Stimulated activated CD8-positive, alpha-beta memory T cell treated with anti-CD3 and anti-CD28 coated beads, Interleukin-15, amount 100 ng/mL, for 4 hours (primary cell): ENCODE data around the gene FDCSP.
"Not testable (repeated sequence)": the region's sequence is repeated elsewhere in the genome, so short reads cannot be mapped to it uniquely, and the experiment has no call there.

Experiments used
- DNase-seq, 2 donors: peaks; one replicate each; pipeline ENCODE4 v3.0.0-alpha.2; 2020; ENCODE audit warnings: low read depth in 2 of 2

FDCSP gene

GRCh38 chr4:70225824-70226223 lies at the start of gene FDCSP:
Gene FDCSP (plus strand): TSS chr4:70226124. CDS start chr4:70231195, 5,071 bp downstream.
- no peak for DNase-seq

GRCh38 chr4:70177090-70177489 lies 48.8 kb upstream of the FDCSP start:
- no peak for DNase-seq

DNA sequence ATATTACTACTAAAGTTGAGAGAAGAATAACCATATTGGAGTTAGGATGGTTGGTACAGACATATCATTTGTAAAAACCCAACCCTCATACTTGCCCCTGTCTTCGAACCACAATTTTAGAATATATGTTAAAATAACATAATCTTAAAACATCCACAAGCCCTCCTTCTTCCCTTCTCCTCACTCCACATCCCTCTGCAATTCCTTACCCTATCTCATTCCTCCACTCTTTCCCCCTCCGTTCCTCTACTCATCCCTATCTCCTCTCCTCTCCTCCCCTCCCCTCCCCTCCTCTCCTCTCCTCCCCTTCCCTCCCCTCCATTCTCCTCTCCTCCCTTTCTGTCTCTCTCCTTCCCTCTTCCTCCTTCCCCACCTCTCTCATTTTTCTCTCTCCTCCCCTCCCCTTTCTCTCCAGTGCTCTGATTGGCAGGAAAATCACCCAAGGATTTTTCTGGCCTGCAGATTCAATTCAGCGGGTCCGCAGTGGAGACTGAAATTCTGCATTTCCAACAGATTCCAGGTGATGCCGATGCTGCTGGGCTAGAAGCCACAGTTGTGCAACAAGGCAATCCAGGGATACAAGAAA lies 47.8 kb upstream of the FDCSP start:
- no peak for DNase-seq

DNA sequence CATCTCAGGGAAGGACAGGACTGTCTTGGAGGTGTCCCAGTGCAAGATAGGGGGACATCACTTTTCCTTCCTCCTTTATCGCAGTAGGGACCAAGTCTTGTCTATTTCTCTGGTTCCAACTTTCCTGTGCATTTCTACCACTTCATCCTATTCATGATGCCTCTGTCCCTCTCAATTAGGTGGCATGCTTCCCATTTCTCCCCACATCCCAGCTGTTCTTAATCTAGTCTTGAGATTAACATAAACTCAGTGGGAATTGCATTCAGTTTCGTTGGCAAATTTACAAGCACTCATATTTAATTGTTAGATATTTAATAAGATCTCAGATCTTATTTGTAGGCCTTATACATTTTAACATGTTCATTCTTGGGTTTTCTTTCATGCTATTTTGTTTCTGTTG lies 46.1 kb upstream of the FDCSP start:
- DNase-seq = no peak

GRCh38 chr4:70181864-70182263 lies 44.1 kb upstream of the FDCSP start:
- DNase-seq = no peak

DNA sequence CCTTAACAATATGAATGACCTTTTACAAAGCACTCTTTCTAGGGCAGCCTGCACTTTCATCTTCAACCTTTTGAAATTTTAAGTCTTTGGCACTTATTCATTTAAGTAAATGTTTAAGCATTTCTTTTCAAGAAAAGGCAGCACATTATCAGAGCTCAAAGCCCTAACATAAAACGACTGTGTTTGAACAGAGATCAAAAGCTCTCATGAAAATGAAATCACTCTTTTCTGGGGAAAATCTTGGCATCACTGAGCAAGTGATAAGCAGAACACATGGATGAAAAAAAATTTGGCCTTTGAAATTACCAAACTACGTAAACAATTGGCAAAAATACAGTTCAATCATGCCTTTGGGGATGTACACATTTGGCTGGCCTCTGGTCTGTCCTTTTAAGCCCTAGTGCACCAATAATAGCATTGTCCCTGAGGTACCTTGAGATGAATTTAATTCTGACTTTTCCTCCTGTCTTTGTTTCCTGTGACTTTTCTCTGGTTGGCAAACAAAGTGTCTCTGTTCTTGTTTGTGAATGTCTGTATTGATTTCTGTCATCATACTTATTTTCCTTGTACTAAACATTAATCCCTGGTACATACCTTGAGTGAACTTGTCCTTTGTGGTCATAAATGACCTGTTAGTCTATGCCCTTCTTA lies 43.3 kb upstream of the FDCSP start:
- DNase-seq = no peak

GRCh38 chr4:70183168-70183939 lies 42.6 kb upstream of the FDCSP start:
- DNase-seq = no peak

DNA sequence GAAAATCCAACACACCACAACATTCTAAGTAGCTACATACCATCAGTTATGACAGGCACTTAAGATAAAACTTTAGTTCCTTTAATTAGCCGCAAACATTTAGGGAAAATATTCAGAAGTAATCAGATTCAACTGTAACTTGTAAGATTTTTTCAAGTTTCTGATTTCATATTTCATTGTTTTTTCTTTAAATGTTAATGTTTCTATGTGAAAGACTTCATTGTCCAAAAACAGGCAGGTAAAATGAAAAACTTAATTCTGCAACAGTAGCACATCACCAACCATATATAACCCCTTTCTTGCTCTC lies 42.0 kb upstream of the FDCSP start:
- DNase-seq = no peak

DNA sequence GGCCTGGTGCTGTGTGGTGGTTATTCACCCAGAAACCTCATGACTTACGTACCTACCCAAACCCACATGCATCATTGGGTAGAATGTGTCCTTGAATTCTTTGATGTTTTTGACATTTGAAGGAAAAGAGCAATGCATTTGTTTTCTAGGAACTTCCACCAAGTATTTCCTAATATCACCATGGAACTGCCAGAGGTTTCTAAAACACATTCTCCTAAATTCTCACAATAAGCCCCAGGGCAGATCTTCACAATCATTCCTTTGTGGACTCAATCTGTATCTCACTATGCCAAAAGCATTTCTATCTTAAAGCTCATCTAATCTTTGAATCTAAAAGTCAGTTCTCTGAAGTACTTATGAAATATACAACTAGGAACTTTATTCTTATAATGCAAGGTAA lies 38.7 kb upstream of the FDCSP start:
- no peak for DNase-seq

DNA sequence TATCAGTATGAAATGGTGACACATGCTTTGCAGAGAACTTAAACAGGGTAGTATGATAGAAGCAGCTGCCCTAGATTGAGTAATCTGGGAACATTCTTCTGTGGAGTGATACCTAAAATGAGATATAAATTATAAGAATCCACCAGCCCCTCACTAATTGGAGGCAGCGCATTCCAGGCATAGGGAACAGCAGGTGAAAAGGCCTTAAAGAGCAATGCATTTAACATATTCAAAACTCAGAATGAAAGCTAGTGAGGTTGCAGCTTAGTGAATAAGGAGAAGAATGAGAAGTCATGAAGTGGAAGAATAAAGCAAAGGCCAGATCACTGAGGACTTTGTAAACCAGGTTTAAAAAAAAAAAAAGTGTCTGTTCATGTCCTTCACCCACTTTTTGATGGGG lies 35.3 kb upstream of the FDCSP start:
- no peak for DNase-seq

DNA sequence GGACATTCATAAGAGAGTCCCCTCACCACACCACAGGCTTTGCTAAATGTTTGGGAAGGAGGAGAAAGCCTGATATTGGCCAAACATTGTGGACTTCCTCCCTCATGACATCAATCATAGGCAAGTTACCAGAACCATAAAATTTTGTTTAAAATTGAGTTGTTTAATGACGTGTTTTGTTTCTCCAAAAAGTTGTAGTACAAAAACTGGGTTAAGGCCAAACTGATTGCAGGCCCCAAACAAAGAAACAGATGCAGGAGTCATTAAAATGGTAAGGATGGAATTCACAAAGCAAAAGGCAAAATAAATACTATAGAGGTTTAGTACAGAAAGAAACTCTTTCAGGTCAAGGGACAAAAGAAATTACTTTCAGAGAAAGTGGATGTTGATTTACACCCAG lies 34.3 kb upstream of the FDCSP start:
- no peak for DNase-seq

GRCh38 chr4:70192895-70193294 lies 33.0 kb upstream of the FDCSP start:
- no peak for DNase-seq

DNA sequence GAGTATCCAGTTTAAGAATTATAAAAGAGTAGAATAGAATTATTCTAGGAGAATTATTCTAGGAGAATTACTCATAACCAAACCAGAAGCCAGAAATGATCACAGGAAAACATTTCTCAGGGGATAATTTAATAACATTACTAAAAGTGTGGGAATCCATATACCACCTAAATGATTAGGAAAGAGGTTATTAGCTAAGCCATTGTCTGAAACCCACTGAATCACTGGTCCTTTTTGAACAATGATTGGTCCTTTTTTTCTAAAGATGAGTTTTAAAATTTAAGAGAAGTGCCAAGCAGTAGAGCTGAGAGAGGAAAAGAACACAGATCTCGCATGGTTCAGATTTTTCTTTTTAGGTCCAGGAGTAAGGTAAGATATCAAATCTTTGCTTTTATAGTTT lies 30.5 kb upstream of the FDCSP start, which contains the start of gene ODAM:
ODAM (plus strand) TSS at position 301 of the 400 bp plus-strand sequence. CDS start 819 bp downstream, outside the sequence.
- DNase-seq = no peak

GRCh38 chr4:70196857-70197256 lies 29.1 kb upstream of the FDCSP start:
- no peak for DNase-seq

GRCh38 chr4:70197842-70198241 lies 28.1 kb upstream of the FDCSP start:
- no peak for DNase-seq

GRCh38 chr4:70203601-70204000 lies 22.3 kb upstream of the FDCSP start:
- DNase-seq = no peak

DNA sequence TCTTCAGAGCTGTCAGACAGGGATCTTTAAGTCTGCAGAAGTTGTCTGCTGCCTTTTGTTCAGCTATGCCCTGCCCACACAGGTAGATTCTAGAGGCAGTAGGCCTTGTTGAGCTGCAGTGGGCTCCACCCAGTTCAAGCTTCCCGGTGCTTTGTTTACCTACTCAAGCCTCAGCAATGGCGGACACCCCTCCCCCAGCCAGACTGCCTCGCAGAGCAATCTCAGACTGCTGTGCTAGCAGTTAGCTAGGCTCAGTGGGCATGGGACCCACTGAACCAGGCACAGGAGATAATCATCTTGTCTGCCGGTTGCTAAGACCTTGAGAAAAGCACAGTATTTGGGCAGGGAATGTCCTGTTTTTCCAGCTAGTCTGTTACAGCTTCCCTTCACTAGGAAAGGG lies 13.2 kb upstream of the FDCSP start:
- DNase-seq = not testable (repeated sequence)

DNA sequence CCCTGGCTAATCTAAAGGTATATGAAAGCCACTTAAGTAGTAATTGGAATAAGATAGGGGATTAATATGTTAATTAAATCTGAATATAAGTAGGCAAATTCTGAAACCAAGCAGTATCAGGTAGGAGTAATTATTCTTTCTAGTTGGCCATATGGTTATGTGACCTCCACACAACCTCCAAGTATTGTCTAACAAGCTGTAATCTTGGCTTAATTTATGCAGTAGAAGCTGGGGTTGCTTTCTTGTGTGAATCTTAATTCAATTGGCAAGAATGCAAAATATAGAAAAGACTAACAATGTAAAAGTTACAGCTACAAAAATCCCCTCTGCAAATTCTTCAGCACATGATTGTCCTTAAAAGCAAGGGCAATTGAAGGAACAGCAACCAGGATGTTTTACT lies 9.8 kb upstream of the FDCSP start:
- DNase-seq = not testable (repeated sequence)

DNA sequence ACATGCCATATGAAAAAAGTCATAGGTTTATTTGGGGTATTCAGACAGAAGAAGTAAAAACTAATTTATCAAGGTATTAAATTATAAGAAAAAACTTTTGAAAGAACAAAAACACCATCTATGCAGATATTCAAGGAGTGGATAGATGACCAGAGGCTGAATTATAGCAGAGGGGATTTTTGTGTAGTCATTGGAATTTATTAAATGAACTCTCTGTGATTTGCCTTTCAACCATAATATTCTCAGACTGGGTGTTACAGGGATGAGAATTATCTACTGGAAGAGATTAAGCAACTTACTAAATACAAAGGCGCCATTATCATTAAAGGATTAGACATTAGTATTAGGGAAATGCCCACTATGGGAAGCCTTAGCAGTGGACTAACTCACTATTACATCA lies 9.4 kb upstream of the FDCSP start:
- not testable (repeated sequence) for DNase-seq

DNA sequence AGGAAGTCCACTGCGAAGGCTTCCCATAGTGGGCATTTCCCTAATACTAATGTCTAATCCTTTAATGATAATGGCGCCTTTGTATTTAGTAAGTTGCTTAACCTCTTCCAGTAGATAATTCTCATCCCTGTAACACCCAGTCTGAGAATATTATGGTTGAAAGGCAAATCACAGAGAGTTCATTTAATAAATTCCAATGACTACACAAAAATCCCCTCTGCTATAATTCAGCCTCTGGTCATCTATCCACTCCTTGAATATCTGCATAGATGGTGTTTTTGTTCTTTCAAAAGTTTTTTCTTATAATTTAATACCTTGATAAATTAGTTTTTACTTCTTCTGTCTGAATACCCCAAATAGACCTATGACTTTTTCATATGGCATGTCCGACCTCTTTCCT lies 4.5 kb upstream of the FDCSP start:
- DNase-seq = not testable (repeated sequence)

DNA sequence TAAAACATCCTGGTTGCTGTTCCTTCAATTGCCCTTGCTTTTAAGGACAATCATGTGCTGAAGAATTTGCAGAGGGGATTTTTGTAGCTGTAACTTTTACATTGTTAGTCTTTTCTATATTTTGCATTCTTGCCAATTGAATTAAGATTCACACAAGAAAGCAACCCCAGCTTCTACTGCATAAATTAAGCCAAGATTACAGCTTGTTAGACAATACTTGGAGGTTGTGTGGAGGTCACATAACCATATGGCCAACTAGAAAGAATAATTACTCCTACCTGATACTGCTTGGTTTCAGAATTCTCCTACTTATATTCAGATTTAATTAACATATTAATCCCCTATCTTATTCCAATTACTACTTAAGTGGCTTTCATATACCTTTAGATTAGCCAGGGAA lies 4.1 kb upstream of the FDCSP start:
- DNase-seq = not testable (repeated sequence)

GRCh38 chr4:70236125-70236524 lies 10.2 kb downstream of the FDCSP start:
- no peak for DNase-seq
